Measurements from ENCODE around the gene FLNB. TPM values are rescaled to one million over a fixed set of nuclear protein-coding genes. Genes with fewer than 3 reads are reported as not detected.

The FLNB gene
- total RNA-seq, 4 donors from 2014 or later: 282 to 707 (median 563) TPM

- H3K27ac ChIP-seq: no peak overlapping the region
Measured at GRCh38 chr3:58115175-58115574, 107.0 kb downstream of the FLNB start.

GRCh38 chr3:58116161-58116955 lies 108.1 kb downstream of the FLNB start:
- Histone ChIP-seq H3K4me1 (peaks cover 7 to 46% (median 23%) of the 10 kb centered on the region in 4 donors), H3K4me3 (no peak overlapping the region), H3K27me3 (no peaks in the 10 kb centered on the region), H3K9me3 (no peaks in the 10 kb centered on the region), H3K36me3 (peaks cover 0 to 58% (median 20%) of the 10 kb centered on the region in 4 donors), H3K27ac (peak overlapping the region; percentile 39 to 71 (median 60))
- intact Hi-C loops (cut with DNase I; ENCODE audit: low total_unique reads): no loop called here
- 57% methylated on average over 12 of the region's 12 CpGs; no CpG with 5 or more reads in 1 of the 2 donors for WGBS, 2 donors (ENCODE audit: low coverage in 1 of 2)
- TF ChIP-seq EP300 (IDR thresholded peaks at IDR 0.05; ENCODE audit: low read depth) (no peak), POLR2AphosphoS5 (IDR thresholded peaks at IDR 0.05) (no peak), CTCF (IDR thresholded peaks at IDR 0.05) (no peak), POLR2A (IDR thresholded peaks at IDR 0.05) (no peak)
- in situ Hi-C loops (cut with MboI; ENCODE audit: low pct_ligation_motif_present in 1 of 4, low pct_unique_long_range_greater_than_20kb in 1 of 4, low sequenced_read_pairs in 3 of 4): no loop called here
- no peak for DNase-seq

More at GRCh38 chr3:58115175-58115574, 107.0 kb downstream of the FLNB start:
- TF ChIP-seq POLR2A (IDR thresholded peaks at IDR 0.05): no peak
- TF ChIP-seq EP300 (IDR thresholded peaks at IDR 0.05; ENCODE audit: low read depth): no peak
- TF ChIP-seq POLR2AphosphoS5 (IDR thresholded peaks at IDR 0.05): no peak
- TF ChIP-seq CTCF (IDR thresholded peaks at IDR 0.05): no peak
- no peak overlapping the region for H3K4me3 ChIP-seq
- DNase-seq: no peak
- H3K27me3 ChIP-seq: no peaks in the 10 kb centered on the region
- in situ Hi-C loops (cut with MboI; ENCODE audit: low pct_ligation_motif_present in 1 of 4, low pct_unique_long_range_greater_than_20kb in 1 of 4, low sequenced_read_pairs in 3 of 4) (no loop called here), intact Hi-C loops (cut with DNase I; ENCODE audit: low total_unique reads) (no loop called here)
- WGBS, 2 donors (ENCODE audit: low coverage in 1 of 2): 95 to 100% methylated on average over 3 to 6 of the region's 6 CpGs
- H3K9me3 ChIP-seq: no peaks in the 10 kb centered on the region
- peaks cover 0 to 47% (median 22%) of the 10 kb centered on the region in 4 donors for H3K36me3 ChIP-seq
- peaks cover 8 to 52% (median 25%) of the 10 kb centered on the region in 4 donors for H3K4me1 ChIP-seq

GRCh38 chr3:58116985-58117384 lies 108.8 kb downstream of the FLNB start:
- in situ Hi-C loops (cut with MboI; ENCODE audit: low pct_ligation_motif_present in 1 of 4, low pct_unique_long_range_greater_than_20kb in 1 of 4, low sequenced_read_pairs in 3 of 4) (no loop called here), intact Hi-C loops (cut with DNase I; ENCODE audit: low total_unique reads) (no loop called here)
- Histone ChIP-seq H3K4me1 (peaks cover 5 to 42% (median 20%) of the 10 kb centered on the region in 4 donors), H3K9me3 (no peaks in the 10 kb centered on the region), H3K27me3 (no peaks in the 10 kb centered on the region), H3K4me3 (no peak overlapping the region), H3K27ac (peak overlapping the region; percentile 39 to 71 (median 60)), H3K36me3 (peaks cover 0 to 62% (median 21%) of the 10 kb centered on the region in 4 donors)
- DNase-seq: no peak
- 51 to 58% methylated on average over 3 to 4 of the region's 4 CpGs for WGBS, 2 donors (ENCODE audit: low coverage in 1 of 2)
- TF ChIP-seq POLR2A (IDR thresholded peaks at IDR 0.05): no peak
- no peak for TF ChIP-seq EP300 (IDR thresholded peaks at IDR 0.05; ENCODE audit: low read depth)
- no peak for TF ChIP-seq CTCF (IDR thresholded peaks at IDR 0.05)
- no peak for TF ChIP-seq POLR2AphosphoS5 (IDR thresholded peaks at IDR 0.05)

- 52 to 71% methylated on average over 10 to 14 of the region's 14 CpGs for WGBS, 2 donors (ENCODE audit: low coverage in 1 of 2)
- H3K9me3 ChIP-seq: no peaks in the 10 kb centered on the region
- intact Hi-C loops (cut with DNase I; ENCODE audit: low total_unique reads) (no loop called here), in situ Hi-C loops (cut with MboI; ENCODE audit: low pct_ligation_motif_present in 1 of 4, low pct_unique_long_range_greater_than_20kb in 1 of 4, low sequenced_read_pairs in 3 of 4) (no loop called here)
- TF ChIP-seq POLR2AphosphoS5 (IDR thresholded peaks at IDR 0.05): no peak
- no peak for TF ChIP-seq CTCF (IDR thresholded peaks at IDR 0.05)
- no peak for TF ChIP-seq POLR2A (IDR thresholded peaks at IDR 0.05)
- no peak for TF ChIP-seq EP300 (IDR thresholded peaks at IDR 0.05; ENCODE audit: low read depth)
- H3K27me3 ChIP-seq: no peaks in the 10 kb centered on the region
- H3K27ac ChIP-seq: peak overlapping the region; percentile 39 to 71 (median 60)
- peaks cover 5 to 38% (median 15%) of the 10 kb centered on the region in 4 donors for H3K4me1 ChIP-seq
- H3K36me3 ChIP-seq: peaks cover 0 to 58% (median 15%) of the 10 kb centered on the region in 4 donors
- no peak overlapping the region for H3K4me3 ChIP-seq
- no peak for DNase-seq
Measured at GRCh38 chr3:58117561-58118181, 109.4 kb downstream of the FLNB start.
